GM18868 (cell line): Measurements from ENCODE around the gene WDFY2.
"Not testable (repeated sequence)": the region's sequence is repeated elsewhere in the genome, so short reads cannot be mapped to it uniquely, and the experiment has no call there.

Source experiments
- ATAC-seq: cut with Tn5 transposase; IDR thresholded peaks from one replicate; pipeline ENCODE4 v1.9.1; 2021; ENCODE audit warnings: mild to moderate bottlenecking, moderate library complexity; ENCODE audit not compliant: unreplicated experiment

The WDFY2 gene, protein sequence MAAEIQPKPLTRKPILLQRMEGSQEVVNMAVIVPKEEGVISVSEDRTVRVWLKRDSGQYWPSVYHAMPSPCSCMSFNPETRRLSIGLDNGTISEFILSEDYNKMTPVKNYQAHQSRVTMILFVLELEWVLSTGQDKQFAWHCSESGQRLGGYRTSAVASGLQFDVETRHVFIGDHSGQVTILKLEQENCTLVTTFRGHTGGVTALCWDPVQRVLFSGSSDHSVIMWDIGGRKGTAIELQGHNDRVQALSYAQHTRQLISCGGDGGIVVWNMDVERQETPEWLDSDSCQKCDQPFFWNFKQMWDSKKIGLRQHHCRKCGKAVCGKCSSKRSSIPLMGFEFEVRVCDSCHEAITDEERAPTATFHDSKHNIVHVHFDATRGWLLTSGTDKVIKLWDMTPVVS

DNA sequence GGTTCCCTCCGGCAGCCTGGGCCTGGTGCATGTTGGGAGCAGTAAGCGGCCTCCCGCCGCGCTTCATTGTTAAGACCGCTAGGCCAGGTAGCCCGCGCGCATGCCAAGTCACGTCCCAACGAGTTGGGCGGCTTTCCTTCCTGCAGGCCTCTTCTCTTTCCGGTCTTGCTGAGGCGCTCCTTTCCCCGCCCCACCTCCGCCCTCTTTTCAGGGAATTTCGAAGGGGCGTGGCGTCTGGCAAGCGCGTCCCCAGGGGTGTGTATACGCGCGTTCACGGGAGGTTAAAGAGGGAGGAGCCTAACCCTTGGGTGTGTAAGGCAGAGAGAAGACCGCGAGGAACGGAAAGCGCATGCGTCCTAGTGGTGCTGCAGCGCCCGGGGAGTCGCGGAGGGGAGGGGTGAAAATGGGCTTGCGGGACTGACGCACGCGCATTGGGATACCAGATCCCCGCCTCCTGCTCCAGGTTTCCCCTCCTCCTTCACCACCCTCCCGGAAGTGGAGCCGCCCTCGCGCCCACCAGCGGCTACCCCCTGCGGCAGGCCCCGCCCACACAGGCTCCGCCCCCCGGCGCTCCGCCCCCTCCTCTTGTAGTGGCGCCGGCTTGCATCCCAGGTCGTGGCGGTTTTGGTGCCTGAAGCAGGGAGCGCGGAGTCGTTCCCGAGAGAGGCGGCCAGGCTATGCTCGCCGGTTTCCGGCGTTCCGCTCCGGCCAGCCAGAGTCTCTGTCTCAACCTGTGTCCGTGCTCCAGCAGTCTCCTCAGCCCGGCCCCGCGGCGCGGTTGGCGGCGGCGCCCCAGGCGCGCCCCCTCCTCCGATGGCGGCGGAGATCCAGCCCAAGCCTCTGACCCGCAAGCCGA, at the start of gene WDFY2:
TSS of gene WDFY2 (plus strand) at position 588 of the 856 bp plus-strand sequence. CDS start at position 814, 226 bp downstream.
- ATAC-seq = peak; percentile 78

DNA sequence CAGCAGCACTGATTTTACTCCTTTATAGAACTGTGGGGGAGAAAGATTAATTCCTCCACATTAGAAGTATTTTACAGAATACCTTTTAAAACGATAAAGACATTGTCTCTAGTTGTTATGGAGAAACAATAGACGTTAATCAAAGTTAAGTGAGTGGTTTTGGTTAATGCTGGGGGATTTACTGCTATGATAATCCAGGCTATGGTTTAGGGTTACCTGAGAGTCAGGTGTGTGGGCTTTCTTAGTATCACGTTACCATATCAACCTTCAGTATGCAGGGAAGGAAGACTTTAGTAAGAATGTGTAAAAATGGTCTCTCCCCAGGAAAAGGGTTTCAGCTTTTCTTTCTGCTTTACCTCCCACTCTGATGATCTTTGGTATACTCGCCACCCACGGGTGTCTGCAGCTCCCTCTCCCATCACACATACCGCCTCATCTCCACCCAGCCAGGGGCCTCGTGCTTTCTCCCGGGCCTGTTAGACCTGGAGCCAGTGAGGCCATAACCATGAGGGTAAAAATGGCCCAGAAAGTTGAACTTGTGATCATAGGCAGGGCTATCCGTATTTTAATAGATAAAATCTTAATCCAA, 45.6 kb upstream of the WDFY2 start:
- ATAC-seq = no peak

DNA sequence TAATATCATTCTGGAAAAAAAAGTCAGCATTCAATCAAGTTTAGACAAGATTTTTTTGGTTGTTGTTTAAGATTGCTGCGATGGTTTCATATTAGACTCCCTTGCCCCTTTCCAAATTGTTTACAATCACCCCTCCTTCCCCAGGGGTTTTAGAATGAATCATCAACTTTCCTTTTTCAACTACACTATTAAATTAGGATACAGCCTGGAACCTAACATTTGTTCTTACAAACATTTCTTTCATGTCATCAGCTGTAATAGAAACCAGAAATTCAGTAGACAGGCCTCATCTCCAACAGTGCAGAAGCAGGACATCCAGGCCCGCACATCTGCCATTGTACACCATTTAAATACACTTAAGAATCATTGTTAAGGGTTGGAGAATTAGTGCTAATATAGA, 44.4 kb upstream of the WDFY2 start:
- no peak for ATAC-seq

DNA sequence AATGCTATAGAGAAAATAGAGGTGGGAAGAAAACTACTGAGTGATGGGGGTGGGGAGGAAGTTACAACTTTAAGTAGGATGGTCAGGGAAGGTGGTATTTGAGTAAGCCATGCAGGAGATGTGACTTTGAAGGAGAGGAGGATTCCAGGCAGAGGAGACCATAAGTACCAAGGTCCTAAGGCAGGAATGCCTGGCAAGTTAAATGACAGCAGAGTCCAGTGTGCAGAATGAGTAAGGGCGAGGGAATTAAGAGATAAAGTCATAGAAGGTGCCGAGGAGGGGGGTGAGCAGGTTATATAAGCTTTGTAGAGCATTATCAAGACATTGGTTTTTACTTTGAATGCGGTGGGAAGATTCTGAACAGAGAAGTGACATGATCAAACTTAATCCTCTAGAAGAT, 43.2 kb upstream of the WDFY2 start:
- no peak for ATAC-seq

DNA sequence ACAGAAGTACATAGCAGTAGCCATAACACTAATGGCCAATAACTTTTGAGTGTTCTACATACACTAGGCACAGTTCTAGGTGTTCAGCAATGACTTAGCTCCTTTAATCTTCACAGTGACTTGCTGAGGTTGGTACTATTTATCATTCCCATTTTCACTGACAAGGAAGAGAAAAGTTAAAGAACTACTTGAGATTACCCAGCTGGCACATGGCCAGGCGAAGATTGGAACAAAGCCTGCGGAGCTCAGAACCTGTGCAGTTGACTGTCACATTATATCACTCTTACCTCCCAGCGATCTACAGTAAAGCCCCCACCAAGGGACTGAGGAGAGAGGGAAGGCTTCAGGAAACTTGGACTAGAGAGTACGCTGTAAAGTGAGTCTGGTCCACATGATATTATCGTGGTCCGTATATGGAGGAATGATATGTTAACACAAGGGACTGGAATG, 42.4 kb upstream of the WDFY2 start:
- ATAC-seq = no peak

DNA sequence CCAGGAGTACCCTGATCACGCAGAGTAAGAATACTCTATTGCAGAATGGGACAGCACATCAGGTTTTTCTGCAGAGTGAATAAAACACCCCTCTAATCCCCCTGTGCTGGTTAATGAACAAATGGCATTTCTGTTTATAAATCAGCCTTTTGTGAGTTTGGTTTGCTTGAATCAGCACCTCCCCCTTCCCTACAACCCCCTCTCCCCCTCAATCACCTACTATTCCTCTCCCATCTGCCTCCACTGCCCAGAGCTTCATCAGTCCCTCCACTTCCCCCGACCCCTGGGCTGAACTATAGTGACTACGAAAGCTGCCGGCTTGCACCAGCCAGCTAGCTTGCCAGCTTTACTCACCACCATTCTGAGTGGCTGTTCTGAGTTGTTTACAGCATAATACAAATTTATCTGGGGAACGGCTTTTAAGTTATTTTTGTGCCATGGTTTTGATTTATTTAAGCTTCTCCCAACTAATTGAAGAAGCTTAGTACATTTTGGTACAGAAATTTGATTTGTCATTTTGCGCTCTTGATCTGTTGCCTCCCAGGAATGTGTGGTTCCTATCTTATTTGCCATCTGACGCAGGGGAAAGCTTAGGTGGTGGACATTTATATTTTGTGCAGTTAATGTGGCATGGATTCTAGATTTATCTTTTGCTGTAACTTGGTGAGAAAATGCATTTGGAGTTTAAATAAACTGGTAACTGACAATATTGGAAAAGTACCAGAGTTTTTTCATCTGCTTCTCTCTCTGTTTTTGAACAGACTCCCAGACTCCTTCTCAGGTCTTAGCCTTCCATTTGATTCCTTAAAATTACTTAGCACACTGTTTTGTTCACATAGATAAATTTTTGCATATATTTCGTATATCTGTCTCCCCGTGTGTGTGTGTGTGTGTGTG, 41.7 kb upstream of the WDFY2 start:
- ATAC-seq = no peak

DNA sequence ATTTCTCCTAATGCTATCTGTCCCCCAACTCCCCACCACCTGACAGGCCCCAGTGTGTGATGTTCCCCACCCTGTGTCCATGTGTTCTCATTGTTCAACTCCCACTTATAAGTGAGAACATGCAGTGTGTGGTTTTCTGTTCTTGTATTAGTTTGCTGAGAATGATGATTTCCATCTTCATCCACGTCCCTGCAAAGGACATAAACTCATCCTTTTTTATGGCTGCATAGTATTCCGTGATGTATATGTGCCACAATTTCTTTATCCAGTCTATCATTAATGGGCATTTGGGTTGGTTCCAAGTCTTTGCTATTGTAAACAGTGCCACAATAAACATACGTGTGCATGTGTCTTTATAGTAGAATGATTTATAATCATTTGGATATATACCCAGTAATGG, 38.8 kb upstream of the WDFY2 start:
- not testable (repeated sequence) for ATAC-seq

DNA sequence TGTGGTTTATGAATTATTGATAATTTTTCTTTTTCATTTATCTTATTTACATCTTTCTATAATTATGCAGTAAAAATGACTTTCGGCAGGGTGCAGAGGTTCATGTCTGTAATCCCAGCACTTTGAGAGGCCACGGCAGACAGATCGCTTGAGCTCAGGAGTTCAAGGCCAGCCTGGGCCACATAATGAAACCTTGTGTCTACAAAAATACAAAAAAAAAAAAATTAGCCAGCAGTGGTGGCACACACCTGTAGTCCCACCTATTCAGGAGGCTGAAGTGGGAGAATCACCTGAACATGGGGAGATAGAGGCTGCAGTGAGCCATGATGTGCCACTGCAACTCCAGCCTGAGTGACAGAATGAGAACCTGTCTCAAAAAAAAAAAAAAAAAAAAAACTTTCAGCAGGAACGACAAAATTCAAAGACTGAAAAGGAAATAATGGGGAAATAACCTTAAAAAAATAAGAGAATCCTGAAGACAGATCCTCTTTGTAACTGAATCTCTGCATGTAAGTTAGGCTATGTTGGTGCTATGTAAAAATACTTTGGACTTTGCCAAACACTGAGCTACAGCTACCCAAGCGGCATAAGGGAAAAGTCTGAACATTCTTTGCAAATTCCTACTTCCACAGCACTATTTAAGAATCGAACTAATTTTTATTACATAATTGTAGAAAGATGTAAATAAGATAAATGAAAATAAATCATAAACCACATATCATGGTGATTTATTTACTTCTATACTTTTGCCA, 36.7 kb upstream of the WDFY2 start:
- ATAC-seq = no peak

DNA sequence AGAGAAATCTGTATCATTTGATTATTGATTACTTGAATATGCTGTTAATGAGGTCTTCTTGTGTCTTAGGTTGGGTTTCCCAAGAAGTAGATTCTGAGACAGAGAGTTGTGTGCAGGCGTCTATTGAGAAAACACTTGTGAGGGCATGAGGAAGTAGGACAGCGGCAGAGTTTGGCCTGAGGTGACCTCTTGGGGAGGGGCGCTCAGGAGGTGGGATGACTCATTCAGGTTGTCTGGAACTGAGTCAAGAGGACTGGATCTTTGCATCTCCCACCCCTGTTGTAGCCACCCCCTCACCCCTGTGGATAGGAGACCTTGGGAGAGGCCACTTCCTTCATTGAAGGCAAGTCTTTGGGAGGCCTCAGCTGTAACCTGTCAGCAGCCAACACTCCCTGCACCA, 35.2 kb upstream of the WDFY2 start:
- ATAC-seq = peak; percentile 64

DNA sequence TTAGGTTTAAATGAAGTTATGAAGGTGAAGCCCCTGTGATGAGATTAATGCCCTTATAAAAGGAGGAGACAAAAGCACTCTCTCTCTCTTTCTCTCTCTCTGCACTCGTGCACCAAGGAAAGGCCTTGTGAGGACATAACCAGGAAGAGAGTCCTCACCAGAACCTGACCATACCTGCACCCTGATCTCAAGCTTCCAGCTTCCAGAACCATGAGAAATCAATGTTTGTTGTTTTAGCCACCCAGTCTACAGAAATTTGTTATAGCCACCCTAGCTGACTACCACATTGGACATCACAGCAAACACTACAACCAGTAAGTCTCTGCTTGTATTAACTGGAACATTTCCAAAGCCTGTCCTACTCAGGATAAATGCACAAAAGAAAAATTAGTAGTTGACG, 34.7 kb upstream of the WDFY2 start:
- no peak for ATAC-seq

DNA sequence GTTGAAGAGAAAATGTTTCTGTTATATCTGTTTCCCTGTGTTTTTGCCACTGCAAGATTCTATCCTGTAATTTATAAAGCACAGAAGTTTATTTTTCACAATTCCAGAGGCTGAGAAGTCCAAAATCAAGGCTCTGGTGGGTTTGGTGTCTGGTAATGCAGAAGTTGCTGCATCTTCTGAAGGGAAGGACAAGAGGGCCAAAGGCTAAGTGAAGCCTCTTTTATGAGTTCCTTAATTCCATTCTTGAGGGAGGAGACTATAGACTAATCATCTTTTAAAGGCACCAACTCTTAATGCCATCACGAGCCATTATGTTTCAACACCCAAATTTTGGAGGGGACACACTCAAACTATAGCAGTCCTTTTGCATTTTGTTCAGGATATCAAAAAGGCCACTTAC, 34.1 kb upstream of the WDFY2 start:
- no peak for ATAC-seq

DNA sequence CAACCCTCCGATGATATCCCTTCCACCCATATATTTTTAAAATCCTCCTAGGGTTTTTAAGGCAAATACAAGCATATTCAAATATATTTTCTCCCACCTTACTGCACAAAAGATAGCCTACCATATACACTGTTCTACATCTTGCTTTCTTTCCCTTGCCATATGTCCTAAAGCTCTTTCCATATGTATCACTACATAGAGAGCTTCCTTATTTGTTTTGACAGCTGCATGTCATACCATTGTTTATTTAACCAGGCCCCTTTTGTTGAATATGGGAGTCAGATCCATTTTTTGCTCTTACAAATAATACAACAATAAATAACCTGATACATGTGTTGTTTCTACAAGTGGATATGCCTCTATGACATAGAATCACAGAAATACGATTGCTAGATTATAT, 32.8 kb upstream of the WDFY2 start:
- ATAC-seq = no peak

DNA sequence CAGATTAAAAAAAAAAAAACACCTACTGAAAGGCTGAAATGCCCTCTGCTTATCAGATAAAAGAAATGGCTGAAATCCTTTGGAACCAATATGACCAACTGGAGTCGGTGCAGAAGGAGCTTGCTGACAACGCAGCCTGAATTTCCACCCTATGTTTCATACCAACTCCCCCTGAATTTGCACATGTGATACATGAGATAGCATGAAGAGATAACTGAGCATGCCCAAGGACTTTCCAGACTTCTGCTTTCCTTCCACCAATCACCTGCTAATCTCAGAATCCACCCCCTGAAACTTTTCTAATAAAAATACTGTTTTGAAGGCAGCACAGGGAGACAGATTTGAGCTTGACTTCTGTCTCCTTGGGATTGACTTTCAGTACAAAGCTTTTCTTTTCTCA, 32.2 kb upstream of the WDFY2 start:
- peak; percentile 59 for ATAC-seq

DNA sequence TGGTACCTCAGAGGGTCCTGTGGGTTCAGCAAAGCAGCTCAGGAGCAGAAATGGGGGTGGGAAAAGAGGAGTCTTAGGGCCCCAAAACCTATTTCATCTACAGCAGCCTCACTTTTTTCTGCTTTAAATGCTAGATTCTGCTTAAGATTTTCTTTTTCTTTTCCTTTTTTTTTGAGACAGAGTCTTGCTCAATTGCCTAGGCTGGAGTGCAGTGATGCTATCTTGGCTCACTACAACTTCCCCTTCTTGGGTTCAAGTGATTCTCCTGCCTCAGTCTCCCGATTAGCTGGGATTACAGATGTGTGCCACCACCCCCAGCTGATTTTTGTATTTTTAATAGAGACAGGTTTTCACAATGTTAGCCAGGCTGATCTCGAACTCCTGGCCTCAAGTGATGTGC, 30.7 kb upstream of the WDFY2 start:
- ATAC-seq = no peak

DNA sequence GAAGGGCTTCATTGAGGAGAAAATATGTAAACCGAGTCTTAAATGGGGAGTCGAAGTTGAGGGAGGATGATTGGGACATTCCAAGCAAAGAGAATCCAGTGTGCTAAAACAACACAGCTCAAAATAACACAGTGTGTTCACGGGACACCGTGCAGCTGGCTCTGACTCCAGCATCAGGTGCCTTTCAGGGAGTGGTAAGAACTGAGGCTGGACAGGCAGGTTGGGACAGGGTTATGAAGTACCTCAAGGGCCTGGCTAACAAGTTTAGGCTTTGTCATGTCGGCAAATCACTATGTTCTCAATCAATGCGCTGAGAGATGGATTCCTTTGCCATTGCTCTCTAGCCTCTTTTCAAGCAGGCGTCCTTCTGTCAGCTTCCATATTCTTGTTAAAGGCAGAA, 27.5 kb upstream of the WDFY2 start:
- ATAC-seq = no peak

DNA sequence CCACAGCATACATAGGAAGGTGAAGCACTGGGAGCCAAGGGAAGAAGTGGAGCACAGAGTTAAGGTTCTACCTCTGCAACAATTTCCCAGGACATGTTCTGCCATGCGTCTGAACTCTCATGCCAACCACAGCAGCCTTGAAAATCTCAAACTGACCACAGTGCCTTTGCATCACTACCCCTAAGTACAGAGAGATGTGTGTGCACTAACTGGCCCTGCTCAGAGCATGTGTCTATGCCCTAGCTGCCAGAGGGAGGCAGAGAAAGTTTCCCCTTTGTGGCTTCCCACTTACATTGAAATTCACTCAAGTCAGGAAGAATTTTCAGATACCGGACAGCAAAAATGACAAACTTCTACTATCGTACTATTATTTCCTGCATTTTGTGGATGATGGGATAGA, 26.8 kb upstream of the WDFY2 start:
- ATAC-seq = no peak

DNA sequence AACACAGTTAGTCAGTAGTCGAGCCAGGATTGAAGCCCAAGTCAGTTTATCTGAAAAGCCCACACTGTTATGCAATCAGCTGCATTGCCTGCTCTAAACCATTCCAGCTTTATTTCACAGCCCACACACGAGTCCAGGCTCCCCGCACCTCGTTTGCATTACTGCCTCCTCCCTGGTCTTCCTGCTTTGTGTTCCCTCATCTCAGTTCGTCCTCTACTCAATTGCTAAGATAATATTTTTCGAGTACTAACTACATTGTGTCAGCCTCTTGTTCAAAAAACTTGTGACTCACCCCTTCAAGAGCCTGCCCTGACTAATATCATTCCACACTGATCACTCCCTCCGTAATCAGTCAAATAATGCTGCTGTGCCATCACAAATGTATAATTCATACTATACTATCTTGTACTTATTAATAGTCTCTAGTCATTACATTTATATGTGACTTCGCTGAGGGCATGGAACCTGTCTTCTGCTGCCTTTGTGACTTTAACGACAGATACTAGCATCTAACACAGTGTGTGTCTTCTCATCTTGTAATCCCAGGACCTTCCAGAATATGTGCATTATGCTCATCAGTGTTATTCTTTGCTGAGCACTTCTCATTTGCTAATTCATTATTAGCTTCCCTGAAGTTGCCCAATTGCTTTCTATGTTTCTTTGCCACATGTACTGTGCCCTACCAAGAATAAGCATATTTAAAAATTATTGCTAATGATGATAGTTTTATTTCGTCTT, 26.2 kb upstream of the WDFY2 start:
- no peak for ATAC-seq

DNA sequence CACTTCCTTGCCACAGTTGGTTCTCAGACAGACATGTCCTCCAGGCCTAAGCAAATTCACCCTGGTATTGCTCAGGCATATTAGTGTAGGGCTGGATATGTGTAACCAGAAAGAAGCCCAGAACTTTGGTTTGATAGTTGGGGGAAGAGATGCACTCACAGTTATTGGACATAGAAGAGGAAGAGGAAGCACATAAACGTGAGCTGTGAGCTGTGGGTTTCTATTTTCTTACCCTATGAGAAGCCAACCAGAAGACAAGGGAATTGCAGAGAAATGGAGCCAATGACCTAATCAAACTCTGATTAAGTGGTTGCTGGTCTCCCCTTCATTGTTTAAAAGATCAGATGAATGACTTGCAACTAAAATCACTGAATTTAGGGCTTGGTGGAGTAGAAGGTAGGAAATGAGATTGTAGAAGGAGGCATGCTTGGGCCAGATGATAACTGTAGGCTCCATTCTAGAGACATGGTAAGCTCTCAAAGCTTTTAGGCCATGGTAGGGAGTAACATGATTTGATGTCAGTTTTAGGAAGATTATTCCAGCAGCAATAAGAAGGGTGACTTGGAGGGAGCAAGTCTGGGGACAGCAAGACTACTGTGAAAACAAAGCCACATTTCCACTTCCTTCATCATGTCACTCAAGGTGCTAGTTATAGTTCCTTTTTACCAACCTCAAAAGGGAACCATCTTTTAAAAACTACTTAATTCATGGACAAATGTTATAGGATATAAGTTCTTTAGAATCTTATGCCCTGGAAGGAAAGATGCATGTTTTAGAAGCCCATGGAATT, 24.1 kb upstream of the WDFY2 start:
- no peak for ATAC-seq
